ENCODE measurements around the gene SRD5A3.

GRCh38 chr4:55364691-55365344 is 18.8 kb downstream of the SRD5A3 start:
- TF ChIP-seq, protein P1, sequence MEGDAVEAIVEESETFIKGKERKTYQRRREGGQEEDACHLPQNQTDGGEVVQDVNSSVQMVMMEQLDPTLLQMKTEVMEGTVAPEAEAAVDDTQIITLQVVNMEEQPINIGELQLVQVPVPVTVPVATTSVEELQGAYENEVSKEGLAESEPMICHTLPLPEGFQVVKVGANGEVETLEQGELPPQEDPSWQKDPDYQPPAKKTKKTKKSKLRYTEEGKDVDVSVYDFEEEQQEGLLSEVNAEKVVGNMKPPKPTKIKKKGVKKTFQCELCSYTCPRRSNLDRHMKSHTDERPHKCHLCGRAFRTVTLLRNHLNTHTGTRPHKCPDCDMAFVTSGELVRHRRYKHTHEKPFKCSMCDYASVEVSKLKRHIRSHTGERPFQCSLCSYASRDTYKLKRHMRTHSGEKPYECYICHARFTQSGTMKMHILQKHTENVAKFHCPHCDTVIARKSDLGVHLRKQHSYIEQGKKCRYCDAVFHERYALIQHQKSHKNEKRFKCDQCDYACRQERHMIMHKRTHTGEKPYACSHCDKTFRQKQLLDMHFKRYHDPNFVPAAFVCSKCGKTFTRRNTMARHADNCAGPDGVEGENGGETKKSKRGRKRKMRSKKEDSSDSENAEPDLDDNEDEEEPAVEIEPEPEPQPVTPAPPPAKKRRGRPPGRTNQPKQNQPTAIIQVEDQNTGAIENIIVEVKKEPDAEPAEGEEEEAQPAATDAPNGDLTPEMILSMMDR (IDR thresholded peaks at IDR 0.05) = no peak
- TF ChIP-seq POLR2A (IDR thresholded peaks at IDR 0.05; ENCODE audit: low read depth) = no peak
